Glomerular visceral epithelial cell (primary cell): ENCODE data around the gene LDLRAD3.

ENCODE experiments used
- DNase-seq: peaks from one replicate; pipeline ENCODE4 v3.0.0-alpha.2; 2016; ENCODE audit errors: extremely low spot score

The LDLRAD3 gene

DNA sequence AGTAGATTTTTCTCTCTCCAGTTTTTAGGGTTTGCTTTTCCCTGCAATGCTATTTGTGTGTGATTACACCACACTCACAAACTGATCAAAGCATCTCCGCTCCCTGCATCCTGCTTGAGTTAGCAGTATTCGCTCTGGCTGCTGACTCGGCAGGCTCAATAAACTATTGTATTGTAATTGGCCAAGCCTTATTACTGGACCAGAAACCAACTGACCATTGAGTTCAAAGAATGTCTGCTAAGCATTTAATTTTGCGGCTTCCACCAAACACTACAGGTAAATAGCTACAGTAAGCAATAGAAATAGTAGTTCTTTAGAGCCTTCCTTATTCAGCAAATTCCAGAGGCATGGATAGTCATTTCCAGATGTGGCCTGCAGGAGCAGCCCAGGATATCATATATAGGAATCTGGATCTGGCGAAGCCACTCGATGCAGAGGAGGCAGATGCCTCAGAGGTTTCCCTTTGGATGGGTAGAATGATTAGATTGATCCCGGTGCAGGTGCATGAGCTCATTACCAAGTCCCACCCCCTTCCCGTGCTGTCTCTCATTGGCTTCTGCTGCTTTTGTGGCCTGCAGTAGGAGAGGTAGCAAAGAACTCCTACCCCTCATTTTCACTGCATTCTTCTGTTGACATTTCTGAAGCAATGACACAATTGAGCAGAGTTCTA lies 268.0 kb downstream of the LDLRAD3 start:
- DNase-seq = no peak

DNA sequence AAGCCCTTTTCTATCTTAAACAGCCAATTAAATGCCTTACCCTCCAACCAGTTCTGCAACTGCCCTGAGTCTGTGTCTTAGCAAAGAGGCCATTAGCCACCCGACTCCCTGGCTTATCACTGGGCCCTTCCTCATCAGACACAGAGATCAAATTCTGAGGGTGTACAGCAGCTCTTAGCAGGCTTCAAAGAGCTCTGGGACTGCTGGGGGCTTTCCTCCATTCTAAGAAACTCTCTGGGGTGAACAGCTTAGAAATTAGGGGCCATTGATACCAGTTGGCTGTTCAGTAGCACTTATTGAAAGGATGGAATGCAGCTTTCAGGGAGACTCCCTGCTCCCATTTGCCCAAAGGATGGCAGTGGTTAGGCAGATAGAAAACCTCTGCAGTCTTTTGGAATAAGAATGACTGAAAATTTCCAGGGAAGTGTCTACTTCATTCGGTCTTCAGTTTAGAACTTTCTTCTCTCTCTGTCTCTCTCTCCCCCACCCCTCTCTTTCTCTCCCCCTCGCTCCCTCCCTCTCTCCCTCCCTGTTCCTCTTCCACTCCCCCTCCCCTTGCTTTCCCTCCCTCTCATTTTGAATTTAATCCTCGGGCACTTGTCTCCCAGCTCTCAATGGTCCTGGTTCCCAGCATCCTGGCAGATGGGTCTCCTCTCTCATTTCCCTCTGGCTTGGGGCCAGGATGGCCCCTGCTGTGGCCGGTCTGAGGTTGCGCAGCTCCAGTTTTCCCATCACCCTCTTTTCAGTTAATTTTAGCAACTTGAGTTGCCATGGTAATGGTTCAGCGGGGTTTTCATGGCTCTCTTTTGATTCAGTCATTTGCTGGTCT lies 268.9 kb downstream of the LDLRAD3 start:
- no peak for DNase-seq

DNA sequence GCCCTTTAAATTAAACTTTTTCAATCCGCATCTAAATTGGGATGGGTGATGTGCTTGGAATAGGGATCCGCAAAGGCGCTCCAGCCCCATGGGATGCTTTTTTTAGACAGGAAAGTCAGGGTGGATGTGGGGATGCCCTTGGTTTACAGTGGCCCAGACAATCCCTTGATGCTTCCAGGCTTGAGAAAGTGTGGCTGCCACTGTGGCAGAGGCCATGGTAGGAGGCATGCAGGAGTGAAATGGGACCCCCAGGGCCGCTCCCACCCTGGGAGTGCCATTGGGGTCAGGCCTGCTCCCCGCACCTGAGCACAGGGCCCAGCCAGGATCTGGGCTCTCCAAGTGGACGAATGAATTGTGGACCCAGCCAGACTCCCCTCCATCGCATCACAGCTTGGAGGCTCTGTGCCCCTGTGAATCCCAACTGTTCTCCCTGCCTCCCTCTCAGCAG lies 269.6 kb downstream of the LDLRAD3 start:
- no peak for DNase-seq

DNA sequence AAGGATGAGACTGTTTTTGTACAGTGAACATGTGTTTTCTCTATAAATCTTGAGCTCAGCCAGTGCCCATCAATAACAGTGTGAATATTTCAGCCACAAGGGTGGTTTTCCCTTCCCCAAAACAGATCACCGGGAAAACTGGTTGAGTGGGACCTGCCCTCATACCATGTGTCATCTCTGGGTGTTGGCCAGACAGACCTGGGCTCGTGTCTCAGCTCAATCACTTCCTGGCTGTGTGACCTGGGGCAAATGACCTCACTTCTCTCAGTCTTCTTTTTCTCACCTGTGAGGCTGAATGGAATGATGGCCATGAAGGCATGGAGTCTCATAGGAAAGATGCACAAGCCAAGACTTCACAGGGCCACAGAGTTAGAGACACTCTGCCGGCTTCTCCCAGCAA lies 270.6 kb downstream of the LDLRAD3 start:
- DNase-seq = no peak

DNA sequence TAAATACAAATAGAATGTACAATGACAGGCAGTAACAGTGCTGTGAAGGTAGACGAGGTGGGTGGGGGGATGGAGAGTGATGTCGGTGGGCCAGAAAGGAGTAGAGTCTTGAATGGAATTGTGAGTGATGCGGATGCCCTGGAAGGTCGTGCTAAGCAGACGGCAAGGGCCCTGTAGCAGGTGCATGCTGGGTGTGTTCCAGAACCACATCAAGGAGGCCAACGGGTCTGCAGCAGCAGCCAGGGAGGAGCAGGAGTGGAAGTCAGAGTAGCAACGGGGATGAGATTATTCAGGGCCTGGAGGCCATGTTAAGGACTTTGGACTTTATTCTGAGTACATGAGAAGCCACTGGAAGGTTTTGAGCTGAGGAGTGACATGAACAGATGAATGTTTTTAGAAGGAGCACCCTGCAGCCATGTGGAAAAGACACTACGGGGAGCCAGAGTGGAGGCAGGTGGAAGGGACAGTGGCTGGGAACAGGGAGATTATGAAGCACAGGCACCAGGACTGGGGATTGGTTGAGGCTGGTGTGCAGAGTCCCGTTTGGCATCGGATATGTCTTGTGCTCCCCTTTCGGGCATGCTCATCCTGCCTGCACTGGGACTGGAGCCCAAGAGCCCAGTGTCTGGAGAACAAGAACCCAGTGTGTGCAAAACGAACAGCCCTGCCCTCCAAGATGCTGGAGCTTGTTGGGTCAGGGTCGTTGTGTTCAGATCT lies 271.3 kb downstream of the LDLRAD3 start:
- DNase-seq = no peak

DNA sequence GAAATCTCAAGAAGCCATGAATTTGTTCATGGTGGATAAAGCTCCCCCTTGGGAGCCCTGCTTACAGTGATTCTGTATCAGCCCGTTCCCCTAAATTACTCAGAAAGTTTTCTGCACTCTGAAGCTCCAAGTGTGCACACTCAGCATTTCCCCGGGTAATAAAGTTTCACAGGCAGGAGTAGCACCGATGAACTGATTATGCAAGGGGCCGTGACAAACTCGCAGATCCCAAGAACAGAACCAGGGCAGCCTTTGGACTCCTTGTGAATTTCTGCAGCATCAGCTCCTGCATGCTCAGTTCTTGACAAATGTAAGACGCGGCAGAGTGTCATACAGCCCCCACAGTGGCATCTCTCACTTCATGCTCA lies 271.8 kb downstream of the LDLRAD3 start:
- DNase-seq = no peak

DNA sequence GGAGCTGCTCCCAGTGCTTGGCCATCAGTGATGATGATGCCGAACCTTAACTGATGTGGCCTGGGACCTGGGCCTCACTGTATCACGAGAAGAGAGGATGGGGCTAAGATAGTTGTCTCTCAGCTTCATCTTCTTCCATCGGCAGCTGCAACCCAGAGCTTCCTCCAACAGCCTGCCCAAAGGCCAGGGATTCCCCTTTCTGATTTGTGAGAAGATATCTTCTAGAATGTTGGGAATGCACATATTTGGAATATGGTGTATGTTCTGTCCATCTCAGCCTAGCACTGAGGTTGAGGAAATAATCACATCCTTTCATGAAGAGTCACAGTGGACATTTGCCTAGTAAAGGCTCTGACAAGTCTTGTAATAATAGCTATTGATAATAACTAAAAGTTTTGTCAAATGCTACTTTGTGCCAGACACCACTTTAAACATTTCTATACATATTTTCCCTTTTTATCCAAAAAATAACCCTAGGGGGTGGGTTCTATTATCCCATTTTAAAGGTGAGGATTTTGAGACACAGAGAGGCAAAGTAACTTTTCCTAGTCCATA lies 272.3 kb downstream of the LDLRAD3 start:
- no peak for DNase-seq

DNA sequence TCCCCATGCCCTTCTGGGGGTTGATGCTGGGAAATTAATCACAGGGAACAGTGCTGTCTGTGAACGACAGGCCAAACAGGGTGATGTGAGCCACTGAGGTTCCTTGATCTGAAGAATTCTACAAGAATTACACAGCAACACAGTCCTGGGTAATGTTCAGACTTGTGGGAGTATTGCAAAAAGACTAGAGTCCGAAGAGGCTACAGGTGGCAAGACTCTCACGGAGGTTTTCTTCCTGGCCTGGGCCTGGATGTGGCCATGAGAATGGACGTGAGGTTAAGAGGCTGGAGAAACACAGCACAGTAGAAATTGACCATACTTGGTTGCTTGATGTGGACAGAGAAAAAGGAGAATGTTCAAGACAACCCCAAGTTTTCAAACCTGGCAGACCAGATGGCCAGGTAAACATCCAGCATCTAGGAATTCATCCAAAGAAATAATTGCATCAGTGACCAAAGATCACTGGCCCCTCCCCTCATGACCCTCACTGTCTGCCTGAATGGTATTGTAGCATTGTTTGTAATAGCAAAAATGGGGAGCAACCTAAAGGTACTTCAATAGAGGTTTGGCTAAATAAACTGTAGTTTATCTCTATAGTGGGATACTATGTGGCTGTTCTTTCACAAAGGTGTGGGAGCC lies 274.5 kb downstream of the LDLRAD3 start:
- DNase-seq = no peak

DNA sequence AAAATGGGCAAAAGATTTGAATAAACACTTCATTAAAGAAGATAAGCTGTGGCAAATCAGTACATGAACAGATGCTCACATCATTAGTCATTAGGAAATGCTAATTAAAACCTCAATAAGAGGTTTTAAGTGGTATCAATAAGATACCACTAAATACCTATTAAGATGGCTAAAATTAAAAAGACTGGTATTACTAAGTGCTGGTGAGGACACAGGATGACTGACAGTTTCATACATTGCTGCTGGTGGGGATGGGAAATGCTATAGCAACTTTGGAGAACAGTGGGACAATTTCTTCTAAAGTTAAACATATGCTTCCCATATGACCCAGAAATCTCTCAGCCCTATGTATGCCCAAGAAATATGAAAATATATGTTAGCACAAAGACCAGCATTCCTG lies 276.1 kb downstream of the LDLRAD3 start:
- DNase-seq = no peak

DNA sequence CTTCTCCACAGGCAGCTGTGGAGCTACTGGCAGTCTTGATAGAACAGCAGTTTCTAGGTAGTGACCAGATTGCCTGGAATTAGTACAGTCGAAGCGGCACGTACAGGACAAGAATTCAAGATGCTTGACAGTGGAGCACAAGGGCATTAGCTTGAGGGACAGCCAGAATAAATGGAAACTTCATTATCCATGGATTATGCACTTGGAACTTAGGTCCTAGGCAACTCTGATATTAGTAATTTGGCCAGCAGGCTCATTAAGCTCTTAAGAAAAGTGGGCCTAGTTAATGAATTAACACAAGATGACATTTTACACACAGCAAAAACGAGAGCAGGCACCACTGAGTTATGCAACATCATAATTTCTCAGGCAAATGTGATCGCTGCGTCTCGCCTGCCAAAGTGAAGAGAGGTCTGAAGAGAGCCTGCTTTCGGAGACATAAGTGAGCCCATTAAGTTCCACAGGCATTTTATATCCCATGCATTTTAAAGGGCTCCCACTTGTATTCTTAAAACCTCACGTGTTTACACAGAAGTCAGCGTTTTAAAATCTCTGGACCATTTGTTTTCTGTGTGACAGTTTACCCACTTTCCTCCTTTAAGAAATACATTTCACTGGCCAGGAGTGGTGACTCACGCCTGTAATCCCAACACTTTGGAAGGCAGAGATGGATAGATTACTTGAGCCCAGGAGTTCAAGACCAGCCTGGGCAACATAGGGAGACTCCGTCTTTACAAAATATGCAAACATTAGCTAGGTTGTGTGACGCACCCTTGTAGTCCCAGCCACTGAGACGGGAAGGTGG lies 279.2 kb downstream of the LDLRAD3 start:
- DNase-seq = no peak

DNA sequence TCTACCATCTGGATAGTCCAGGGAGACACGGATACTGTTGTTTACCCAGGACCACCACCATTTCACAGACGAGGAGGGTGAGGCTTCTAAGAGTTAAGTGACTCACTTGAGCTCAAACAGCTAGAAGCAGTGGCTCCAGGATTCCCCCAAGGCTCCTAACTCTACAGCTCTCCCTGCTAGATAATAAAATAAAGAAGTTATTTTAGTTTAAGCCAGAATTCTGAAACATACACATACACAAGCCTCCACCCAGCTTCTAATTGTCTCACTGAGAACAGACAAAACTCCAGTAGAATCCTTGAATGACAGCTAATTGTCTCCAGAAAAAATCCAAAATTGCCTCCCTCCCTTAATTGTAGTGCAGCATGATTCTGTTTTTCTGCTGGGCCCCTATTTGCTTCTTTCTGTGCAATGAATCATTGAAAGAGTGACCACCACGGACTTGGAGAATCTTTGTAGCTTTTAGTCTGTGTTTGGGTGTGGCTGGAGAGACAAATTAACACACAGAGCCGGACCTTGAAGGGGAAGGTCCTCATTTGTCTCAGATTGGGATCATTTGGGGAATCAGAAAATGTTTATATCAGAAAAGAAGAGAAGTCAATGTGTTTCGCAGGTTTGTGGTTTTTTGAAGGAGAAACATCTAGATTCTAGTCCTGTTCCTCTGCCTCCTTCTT lies 280.5 kb downstream of the LDLRAD3 start:
- DNase-seq = no peak

DNA sequence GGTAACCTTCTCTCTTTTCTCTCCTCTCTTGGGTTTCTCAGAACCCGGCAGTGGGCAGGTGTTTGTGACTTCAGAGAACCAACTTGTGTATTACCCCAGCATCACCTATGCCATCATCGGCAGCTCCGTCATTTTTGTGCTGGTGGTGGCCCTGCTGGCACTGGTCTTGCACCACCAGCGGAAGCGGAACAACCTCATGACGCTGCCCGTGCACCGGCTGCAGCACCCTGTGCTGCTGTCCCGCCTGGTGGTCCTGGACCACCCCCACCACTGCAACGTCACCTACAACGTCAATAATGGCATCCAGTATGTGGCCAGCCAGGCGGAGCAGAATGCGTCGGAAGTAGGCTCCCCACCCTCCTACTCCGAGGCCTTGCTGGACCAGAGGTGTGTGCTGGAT lies 283.2 kb downstream of the LDLRAD3 start:
- no peak for DNase-seq

DNA sequence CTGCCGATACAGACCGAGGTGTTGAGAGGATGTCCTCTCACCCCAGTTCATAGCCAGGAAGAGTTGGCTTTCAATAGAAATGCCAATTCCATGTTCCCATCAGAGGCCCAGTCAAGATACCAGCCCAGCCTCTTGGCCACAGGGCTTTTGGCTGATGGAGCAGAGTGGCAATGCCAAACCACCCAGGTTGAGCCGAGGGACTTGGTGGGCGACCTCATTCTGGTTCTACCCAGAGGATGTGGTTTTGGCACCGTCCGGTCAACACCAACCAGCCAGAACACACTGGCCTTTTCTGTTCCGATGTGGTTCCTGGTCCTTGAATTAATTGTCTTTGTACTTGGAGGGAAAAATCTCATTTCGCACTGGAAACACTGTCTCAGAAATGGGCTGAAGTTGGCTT lies 284.8 kb downstream of the LDLRAD3 start:
- peak; percentile 12 for DNase-seq

DNA sequence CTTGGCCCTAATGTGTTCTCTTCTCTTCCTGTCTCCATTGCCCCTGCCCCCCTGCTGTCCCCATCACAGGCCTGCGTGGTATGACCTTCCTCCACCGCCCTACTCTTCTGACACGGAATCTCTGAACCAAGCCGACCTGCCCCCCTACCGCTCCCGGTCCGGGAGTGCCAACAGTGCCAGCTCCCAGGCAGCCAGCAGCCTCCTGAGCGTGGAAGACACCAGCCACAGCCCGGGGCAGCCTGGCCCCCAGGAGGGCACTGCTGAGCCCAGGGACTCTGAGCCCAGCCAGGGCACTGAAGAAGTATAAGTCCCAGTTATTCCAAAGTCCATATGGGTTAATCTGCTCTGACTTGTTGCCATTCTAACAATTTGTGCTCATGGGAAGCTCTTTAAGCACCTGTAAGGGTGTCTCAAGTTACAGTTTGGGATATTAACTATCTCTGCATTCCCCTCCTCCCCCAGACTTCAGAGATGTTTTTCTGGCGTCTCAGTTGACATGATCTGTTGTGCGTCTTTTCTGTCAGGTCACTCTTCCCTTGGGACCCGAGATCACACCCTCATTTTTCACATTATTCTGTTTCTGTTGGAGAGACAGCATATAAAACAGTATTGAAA lies 285.3 kb downstream of the LDLRAD3 start:
- no peak for DNase-seq

DNA sequence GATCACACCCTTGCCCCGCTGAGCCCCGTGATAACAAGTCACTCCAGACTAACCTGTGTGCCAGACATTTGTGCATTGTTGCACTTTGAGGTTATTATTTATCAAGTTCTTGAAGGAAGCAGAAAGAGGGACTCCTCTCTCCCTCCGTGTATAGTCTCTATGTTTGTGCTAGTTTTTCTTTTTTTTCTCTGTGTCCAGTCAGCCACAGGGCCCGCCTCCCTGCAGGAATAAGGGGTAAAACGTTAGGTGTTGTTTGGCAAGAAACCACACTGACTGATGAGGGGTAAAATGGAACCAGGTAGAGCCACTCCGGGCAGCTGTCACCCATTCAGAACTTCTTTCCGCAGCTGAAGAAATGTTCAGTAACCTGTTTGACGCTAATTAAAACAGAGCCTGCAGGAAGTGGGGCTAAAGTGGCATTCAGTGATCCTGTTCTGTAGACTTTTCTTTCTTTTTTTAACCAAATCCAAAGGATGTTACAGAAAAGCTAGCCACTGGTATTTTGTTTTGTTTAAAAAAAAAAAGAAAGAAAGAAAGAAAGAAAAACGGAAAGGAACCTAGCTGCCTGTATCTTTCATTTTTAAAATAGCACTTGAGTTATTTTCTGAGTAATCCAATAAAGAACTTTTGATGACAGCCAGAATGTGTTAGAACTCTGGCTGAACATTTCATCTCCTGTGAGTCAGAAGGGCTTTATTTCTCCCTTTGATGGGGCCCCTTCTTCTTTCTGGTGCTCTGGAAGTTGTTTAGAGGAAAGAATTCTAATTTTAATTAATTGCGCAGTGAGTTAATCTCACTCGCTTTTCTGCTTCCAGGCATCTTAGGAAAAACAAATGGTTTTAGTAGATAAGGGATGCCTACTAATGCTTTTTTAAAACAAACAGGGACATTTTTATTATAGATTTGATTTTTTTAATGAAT lies 287.2 kb downstream of the LDLRAD3 start:
- no peak for DNase-seq

DNA sequence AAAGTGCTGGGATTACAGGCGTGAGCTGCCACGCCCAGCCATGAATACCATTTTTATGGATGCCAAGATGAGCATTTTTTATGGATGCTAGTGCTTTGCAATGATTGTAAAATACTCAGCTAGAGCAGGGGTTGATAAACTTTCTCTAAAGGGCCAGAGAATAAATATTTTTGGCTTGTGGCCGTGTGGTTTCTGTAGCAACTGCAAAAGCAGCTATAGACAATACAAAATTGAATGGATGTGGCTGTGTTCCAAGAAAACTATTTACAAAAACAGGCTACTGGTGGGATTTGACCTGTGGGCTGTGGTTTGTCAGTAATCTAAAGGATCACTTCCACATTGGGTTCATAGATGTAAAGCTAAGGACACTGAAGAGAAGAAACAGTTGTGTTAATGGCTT lies 289.3 kb downstream of the LDLRAD3 start:
- DNase-seq = no peak

DNA sequence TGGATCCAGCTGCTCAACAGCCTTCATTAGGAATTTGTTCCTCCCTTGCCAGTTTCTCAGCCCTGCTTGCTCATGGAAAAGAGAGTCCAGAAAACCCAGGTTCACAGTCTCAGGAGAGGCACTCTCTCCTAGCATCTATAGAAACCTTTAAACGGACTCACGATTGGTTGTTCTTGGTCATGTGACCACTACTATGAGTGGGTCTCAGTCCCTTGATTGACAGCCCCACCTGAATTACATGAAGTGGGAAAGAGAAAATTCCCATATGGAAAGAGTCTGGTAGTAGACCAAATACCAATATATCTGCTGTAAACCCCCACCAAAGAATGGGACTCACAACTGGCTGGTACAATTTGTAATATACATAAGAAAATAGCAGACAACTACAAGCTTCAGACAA lies 291.0 kb downstream of the LDLRAD3 start:
- DNase-seq = no peak

DNA sequence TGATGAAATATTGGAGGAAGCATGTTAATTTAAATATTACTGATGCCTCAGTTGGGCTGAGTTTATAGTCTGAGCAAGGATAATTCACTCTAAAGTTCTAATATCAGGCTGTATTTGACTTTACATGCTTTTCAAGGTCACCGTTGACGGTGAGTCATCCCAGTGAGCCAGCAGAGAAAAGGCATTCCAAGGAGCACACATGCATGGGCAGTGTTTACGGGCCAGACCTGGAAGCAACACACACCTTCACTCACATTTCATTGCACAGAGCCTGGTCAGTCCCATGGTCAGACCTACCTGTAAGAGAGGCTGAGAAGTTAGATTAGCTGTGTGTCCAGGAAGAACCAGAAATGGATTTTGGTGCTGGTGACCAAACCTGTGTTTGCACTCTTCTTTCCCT lies 291.9 kb downstream of the LDLRAD3 start:
- DNase-seq = no peak

DNA sequence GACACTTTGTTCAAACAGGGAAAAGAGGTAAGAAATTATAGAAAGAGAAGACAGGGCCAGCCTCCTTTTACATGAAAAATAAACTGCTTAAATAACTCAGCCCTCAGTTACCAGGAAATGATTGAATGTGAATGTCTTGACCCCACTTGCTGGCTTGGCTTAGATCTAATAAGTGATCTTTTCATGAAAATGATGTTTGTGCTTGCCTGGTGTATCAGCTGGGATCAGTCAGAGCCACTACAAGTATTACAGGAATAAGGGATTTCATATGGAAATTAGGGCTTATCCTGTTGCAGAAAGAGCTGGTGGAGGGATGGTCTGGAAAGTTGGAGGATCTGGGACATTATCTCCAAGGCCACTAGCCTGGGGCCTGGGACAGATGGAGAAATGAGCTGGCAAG lies 293.5 kb downstream of the LDLRAD3 start:
- no peak for DNase-seq
